ENCODE measurements around the gene IGF2R. TPM values are rescaled to one million over a fixed set of nuclear protein-coding genes. Genes with fewer than 3 reads are reported as not detected.
A peak's percentile ranks its signal among the peaks of the same experiment; 100 is the strongest.

IGF2R gene
- total and polyA plus RNA-seq, 2 of the 13 experiments (the other 11 are each of a cell fraction or from before 2014, with no cell fraction given), result 38.3 to 70.0 TPM

- in situ Hi-C loops (cut with HindIII; ENCODE audit: extremely low pct_ligation_motif_present, low pct_unique_long_range_greater_than_20kb), result loop anchor here (5.0 kb wide), 1 partner anchor 369 kb away; no protein-coding TSS in a partner anchor
- no peaks in the 10 kb centered on the region for H3K79me2 ChIP-seq (ENCODE audit: insufficient read depth, low read length)
- no peak overlapping the region for H3K4me2 ChIP-seq (ENCODE audit: low read depth, low read length)
- DNase-seq (ENCODE audit: low spot score), result peak; percentile 33
- no peaks in the 10 kb centered on the region for H3K27me3 ChIP-seq (ENCODE audit: control insufficient read depth in 1 of 2, insufficient read depth in 2 of 2, low read length in 2 of 2)
- H3K9ac ChIP-seq (ENCODE audit: insufficient read depth, low read depth, low read length), result no peak overlapping the region
- peaks cover 61 to 91% of the 10 kb centered on the region in 2 experiments for H3K36me3 ChIP-seq (replicated peaks in 1 of 2; ENCODE audit: control insufficient read depth in 1 of 2, insufficient read depth in 2 of 2, low read length in 2 of 2)
- 85% methylated on average over 11 of the region's 13 CpGs for WGBS (ENCODE audit: low lambda C conversion rate)
- no peaks in the 10 kb centered on the region for H3K9me3 ChIP-seq (ENCODE audit: low read length)
- CTCF ChIA-PET (ENCODE audit: low intra/inter-chr PET ratio, low total read pairs), result interaction anchor here (0.7 to 2.6 kb wide), 3 partner anchors 50 to 367 kb away, joined by 3 to 22 read pairs (median 3); no protein-coding TSS in a partner anchor
- intact Hi-C loops (cut with micrococcal nuclease; ENCODE audit: unreplicated experiment), result loop anchor here (1.0 to 2.0 kb wide), 4 partner anchors 15 to 446 kb away; no protein-coding TSS in a partner anchor
- POLR2A ChIA-PET, result no interaction called here
- 0 out of 2 replicates have a peak, but pooled peaks cover 4% of the 10 kb centered on the region for H4K20me1 ChIP-seq (ENCODE audit: insufficient read depth, low read length)
- peak; percentile 68 for TF ChIP-seq RAD21 (CRISPR knock-in tag; IDR thresholded peaks at IDR 0.05)
- peak; percentile 47; the same call in 1 of the 2 replicates for TF ChIP-seq GFI1 (CRISPR knock-in tag; IDR thresholded peaks at IDR 0.05; ENCODE audit: borderline replicate concordance)
- TF ChIP-seq ZNF598 (CRISPR knock-in tag; IDR thresholded peaks at IDR 0.05; ENCODE audit: borderline replicate concordance), result 0 out of 2 replicates have a peak, but pooled peaks have one; percentile 12
- TF ChIP-seq ZNF543 (CRISPR knock-in tag; IDR thresholded peaks at IDR 0.05), result no peak
- TF ChIP-seq NFE2L2 (IDR thresholded peaks at IDR 0.05; ENCODE audit: low read length), result no peak
- TF ChIP-seq ZNF264 (CRISPR knock-in tag; IDR thresholded peaks at IDR 0.05), result no peak
- TF ChIP-seq SMC3 (IDR thresholded peaks at IDR 0.05; ENCODE audit: low read length), result peak; percentile 94
- peak; percentile 51 for TF ChIP-seq XRCC5 (optimal IDR thresholded peaks at IDR 0.05; ENCODE audit: low read length)
- peak; percentile 82 for TF ChIP-seq STAG1 (CRISPR knock-in tag; IDR thresholded peaks at IDR 0.05)
- peak; percentile 86 for TF ChIP-seq CTCF (CRISPR knock-in tag; IDR thresholded peaks at IDR 0.05)
- 0 out of 2 replicates have a peak, but pooled peaks have one; percentile 10 for TF ChIP-seq FOSL2 (CRISPR knock-in tag; IDR thresholded peaks at IDR 0.05)
- TF ChIP-seq SCMH1 (CRISPR knock-in tag; IDR thresholded peaks at IDR 0.05; ENCODE audit: borderline replicate concordance), result no peak
- H2AFZ ChIP-seq (ENCODE audit: low read length), result no peak overlapping the region
- peaks cover 11% of the 10 kb centered on the region for H3K4me1 ChIP-seq (ENCODE audit: insufficient read depth, low read length)
- H3K4me3 ChIP-seq (replicated peaks in 1 of 3; ENCODE audit: insufficient read depth in 1 of 3, low read depth in 2 of 3, low read length in 3 of 3), result no peak overlapping the region
- FAIRE-seq, result peak; percentile 67
- peak; percentile 72 for ATAC-seq
- no peak overlapping the region for H3K27ac ChIP-seq (ENCODE audit: extremely low read length, insufficient read depth, low read length)
- no TSS peak for BruUV-seq (replicated peaks)
Observed at GRCh38 chr6:160088069-160088783, 119.3 kb downstream of the IGF2R start.

All from HepG2 (cell line).